Prostate gland (tissue), 2 donors: ENCODE measurements around the gene LRRC73.

Experiments used
- CTCF ChIP-seq, 4 experiments: fragments of 200-600 bp in 2 of 4; fragments of 450-650 bp in 2 of 4; sonication (generic) in 2 of 4; IDR thresholded peaks; 1 replicate in 3 of 4; 2 replicates in 1 of 4; pipeline ENCODE4 v1.5.1; 2016 to 2019; ENCODE audit warnings: antibody characterized with exemption in 4 of 4, mild to moderate bottlenecking in 2 of 4, moderate library complexity in 2 of 4
- POLR2A ChIP-seq: fragments of 450-650 bp; IDR thresholded peaks from one replicate; pipeline ENCODE4 v1.6.1; 2016; ENCODE audit warnings: antibody characterized with exemption, mild to moderate bottlenecking

DNA sequence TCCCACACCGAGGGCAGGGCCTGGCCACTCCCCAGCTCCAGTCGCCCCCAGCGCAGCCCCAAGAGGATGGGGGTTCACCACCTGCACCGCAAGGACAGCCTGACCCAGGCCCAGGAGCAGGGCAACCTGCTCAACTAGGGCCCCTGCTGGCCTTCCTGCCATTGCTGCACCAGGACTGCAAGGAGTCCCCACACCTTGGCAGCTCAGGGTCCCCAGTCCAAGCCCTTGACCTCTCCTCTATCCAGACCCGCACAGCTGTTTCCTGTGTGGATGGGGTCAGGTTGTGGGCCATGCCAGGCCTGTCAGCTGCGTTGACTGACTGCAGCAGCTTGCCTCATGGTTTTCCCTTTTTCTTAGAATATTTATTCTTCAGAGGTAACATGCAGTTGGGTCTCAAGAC, 4.4 kb downstream of the LRRC73 start:
- no peak for TF ChIP-seq CTCF (IDR thresholded peaks at IDR 0.05)
- no peak for TF ChIP-seq POLR2A
